TTC549 (cell line): ENCODE results near the gene NMUR1.
A peak's percentile ranks its signal among the peaks of the same experiment; 100 is the strongest.
"Not testable (repeated sequence)": the region's sequence is repeated elsewhere in the genome, so short reads cannot be mapped to it uniquely, and the experiment has no call there.

ENCODE experiments used
- FAIRE-seq: peaks from 2 replicates; lab custom pipeline; 2012; peaks lifted over from hg19 to GRCh38; lab: Jason Lieb, UNC

NMUR1 gene, protein sequence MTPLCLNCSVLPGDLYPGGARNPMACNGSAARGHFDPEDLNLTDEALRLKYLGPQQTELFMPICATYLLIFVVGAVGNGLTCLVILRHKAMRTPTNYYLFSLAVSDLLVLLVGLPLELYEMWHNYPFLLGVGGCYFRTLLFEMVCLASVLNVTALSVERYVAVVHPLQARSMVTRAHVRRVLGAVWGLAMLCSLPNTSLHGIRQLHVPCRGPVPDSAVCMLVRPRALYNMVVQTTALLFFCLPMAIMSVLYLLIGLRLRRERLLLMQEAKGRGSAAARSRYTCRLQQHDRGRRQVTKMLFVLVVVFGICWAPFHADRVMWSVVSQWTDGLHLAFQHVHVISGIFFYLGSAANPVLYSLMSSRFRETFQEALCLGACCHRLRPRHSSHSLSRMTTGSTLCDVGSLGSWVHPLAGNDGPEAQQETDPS

DNA sequence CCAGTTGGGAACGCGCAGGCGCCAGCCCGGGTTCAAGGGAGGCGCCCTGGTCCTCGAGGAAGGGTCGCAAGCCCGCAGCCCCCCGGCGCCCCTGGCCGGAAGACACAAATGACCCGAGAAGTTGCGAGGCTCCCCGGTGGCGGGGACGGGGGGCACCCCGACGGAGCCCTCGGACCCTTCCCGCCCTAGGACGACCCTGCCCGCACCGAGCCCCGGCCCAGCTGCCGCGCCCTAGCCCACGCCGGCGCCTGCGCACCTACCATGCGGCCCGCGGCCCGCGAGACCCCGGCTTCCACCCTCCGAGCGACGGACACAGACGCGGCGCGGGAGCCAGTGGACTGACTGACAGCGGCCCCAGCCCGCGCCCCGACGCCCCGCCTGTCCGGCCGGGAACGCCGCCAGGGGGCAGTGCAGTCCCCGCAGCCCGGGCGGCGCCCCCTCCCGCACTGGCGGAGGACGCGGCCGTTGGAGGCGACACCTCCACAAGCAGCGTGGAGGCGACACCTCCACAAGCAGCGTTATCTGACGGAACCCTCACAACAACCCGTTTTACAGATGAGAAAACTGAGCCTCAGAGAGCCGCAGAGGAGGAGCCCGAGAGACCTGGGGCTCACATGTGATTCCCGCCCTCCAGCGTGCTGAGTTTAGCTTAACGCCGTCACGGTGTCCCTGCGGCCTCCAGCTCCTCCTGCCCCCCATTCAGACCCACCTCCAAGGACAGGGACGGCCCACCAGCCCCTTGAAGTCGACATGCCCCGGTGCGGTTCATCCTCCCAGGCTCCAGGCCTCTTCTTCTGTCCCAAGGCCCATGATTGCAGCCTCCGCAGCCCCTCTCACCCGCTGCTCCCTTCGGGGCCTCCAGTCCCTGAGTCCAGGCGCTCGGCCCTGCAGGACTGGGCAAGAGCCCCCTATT, at the start of gene NMUR1:
Gene NMUR1, minus strand, starts transcription at position 347 of the 913 bp plus-strand sequence. Its CDS starts 84 bp downstream, at position 263.
- no peak for FAIRE-seq

DNA sequence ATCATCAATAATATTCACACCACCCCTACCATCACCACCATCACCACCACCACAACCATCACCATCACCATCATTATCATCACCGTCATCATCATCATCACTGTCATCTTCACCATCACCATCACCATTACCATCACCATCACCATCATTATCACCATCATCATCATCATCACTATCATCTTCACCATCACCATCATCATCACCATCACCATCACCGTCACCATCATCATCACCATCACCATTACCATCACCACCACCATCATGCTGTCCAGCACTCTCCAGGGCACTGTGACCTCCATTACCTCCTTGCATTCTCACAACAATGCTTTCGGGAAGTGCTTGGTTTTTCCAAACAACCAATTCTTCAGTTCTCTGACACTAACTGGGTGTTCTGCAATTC, 49.3 kb upstream of the NMUR1 start:
- no peak for FAIRE-seq

DNA sequence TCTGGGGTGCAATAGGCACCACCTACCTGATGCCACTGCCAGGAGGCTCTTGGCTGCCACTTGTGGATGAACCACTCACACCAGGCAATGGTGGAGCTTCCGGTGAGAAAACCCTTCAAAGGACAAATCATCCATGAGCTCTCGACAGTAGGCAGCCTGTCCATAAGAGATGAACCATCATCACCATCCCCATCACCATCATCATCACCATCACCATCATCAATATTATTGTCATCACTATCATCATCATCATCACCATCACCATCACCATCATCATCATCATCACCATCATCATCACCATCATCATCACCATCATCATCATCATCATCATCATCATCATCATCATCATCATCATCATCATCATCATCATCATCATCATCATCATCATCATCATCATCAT, 48.4 kb upstream of the NMUR1 start:
- not testable (repeated sequence) for FAIRE-seq

DNA sequence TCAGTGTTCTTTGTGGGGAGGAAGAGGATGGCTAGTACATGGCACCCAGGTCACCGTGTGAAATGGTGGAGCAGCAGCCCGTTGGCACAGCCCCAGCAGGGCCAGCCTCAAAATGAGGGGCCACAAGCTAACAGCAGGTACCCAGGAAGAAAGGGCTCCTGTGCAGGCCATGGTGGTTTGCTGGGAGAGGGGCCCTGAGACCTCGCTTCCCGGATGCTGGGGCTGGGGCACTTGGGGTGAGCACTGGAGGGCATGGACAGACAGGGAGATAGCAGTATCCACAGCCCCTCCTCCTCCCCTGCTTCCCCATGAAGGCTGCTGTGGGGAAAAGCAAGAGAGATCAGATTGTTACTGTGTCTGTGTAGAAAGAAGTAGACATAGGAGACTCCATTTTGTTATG, 46.2 kb upstream of the NMUR1 start:
- FAIRE-seq = no peak

DNA sequence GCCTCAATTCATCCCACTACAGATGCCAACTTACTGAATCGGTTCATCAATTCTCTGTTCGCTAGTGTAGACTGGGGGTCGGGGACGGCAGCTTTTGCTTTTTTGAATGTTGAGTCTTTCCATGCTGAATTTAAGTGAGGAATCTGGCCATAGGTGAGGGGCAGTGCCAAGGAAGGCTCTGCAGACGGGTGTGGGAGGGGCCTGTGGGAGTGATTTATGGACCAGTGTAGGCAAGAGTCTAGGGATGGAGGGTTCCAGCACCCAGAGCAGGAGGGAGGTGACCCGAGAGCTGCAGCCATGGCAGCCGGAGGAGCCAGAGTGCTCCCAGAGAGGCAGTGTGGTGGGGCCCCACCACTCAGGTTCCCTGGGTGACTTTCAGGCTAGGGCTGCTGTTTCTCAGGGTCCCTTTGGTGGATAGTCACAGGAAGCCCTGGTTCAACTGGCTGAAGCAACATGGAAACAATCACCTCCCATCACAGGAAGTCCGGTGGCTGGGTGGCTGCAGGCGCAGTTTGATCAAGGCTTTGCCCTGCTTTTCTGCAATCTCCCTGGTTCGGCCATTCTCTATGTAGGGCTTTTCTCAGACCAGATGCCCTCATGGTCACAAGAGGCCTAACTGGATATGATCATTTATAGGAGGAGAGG, 45.5 kb upstream of the NMUR1 start:
- no peak for FAIRE-seq

DNA sequence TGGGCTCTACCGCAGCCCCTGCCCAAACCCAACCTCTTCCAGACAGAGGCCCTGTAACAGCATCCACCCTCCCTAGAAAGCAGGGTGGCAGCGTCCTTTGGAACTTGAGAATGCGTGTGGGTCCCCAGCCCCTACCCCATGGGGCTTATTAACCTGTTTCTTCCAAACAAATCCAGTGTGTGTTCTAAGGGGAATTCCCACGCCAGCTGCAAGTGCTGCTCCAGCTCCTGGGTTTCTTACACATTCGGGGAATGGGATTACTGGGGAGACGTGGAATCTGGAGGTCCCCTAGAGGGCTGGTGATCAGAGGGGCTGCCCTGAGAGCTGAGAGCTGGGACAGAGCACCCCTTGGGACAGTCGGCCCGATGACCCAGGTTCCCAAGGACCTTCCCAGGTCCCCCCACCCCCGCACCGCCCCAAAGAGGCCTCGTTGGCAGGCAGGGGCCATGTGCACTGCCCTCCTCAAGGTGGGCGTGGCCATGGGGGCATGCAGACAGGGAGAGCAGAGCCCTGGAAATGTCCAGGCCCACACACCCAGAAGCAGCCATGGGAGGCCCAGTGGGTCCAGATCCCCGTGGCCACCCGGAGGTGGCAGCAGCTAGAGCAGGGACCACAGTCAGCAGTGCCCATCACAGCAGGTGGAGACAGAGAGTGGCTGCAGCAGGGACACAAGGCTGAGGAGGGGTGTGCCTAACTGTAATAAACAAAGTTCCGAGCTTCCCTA, 43.6 kb upstream of the NMUR1 start:
- FAIRE-seq = no peak

DNA sequence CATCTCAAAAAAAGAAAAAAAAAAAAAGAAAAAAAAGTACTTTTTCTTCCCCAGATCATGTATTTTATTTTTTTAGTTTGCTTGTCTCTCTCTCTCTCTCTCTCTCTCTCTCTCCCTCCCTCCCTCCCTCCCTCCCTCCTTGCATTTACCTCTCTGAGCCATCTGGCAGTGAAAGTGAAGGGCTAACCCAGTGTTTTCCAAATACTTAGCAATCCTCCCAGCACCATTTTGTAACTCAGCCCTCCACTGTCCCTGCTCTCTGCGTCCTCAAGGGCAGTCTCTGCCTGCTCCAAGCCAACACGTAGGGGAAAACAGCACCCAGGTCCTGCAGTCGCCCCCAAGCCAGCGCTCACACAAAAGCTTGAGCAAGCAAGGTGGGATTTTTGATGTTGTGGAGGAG, 42.9 kb upstream of the NMUR1 start:
- no peak for FAIRE-seq

DNA sequence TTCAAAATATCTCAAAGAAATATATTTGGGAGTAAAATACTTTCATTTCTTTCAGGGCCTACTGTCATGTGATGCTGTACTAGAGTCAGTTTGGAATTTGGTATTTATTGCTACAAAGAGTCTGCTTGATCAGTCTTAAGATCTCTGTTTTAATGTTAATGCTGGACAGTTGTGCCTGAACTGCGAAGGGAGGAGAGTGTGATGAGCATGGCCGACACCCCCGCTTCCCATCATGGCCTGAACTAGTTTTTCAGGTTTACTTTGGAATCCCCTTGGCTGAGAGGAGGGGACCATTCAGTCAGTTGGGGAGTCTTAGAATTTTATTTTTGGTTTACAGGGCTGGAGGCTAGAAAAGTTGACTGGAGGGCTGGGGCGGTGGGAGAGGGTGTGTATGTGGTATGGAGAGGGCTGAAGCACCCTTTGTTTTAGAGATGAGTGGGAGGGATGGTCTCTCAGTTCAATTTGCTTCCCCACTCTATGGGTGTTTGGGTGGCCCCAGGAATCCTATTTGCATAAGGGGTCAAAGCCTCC, 41.5 kb upstream of the NMUR1 start:
- FAIRE-seq = no peak

DNA sequence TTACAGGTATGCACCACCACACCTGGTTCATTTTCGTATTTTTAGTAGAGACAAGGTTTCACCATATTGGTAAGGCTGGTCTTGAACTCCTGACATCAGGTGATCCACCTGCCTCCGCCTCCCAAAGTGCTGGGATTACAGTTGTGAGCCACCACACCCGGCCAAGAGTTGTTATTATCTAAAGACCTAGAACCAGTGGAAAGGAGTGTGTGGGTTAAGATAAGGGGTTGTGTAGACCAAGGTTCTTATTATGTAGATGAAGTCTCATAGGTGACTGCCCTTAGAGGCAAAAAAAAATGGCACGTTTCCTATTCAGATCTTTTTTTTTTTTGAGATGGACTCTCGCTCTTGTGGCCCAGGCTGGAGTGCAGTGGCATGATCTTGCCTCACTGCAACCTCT, 40.7 kb upstream of the NMUR1 start:
- not testable (repeated sequence) for FAIRE-seq

DNA sequence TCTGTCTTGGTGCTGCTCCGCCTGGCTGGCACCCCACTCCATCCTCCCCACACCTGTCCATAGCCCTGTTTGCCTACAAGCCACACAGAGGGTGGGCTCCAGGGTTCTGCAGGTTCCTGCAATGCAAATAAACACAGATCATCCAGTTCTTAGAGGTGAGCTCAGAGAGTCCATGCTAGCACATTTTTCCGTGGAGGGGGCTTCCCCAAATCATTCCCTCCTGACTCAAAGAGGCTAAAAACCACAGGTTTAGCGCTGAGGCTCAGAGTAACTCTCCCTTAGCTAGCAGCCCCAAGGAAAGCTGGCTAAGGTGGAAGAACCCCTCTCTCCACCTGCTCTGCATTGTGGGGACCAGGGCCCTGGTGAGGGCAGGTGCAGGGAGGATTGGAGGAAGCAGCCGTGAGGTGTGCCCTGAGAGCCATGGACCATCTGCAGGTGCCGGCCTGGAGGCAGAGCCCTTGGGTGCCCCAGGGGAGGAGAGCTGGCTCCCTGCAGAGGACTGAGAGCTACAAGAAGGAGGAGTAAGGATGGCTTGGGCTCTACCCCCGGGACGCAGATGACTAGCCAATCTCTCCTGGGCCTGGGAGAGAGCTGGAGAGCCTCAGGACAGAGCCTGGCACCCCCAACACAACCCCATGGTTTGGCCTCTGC, 38.7 kb upstream of the NMUR1 start:
- no peak for FAIRE-seq

DNA sequence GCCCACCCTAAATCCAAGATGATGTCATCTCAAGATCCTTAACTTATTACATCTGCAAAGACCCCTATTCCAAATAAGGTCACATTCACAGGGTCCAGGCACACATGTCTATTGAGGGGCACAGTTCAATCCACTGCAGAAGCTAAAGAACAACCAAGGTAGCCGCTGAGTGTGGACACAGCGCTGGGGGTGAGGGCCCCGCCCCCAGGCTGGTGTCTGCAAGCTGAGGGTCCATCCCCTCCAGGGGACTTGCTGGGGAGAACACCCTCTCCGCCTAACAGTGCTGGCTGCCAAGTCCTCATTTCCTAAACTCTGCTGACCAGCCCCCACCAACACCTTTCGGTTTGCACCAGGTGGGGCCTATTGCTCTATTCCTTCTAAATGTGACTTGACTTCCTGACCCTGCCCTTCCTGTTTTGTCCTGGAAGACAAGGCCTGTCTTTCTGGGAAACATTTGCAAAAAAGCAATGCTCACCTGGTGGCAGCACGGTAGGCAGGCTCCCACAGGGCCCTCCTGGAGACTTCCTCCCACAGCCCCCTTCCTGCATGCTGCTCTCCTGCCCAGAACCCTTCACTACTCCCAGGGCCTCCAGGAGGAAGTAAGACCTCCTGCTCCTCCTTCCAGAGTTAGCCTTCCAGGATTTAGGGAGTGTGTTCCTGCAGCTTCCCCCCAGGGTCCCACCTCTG, 38.0 kb upstream of the NMUR1 start:
- no peak for FAIRE-seq

DNA sequence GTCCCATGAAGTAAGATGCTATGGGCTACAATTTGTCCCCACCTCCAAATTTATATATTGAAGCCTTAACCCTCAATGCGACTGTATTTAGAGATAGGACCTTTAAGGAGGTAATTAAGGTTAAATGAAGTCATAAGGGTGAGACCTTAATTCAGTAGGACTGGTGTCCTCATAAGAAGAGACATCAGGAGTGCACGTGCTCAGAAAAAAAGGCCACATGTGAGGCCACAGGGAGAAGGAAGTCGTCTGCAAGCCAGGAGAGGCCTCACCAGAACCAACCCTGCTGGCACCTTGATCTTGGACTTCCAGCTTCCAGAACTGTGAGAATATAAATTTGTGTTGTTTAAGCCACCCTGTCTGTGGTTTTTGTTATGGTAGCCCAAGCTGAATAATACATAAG, 36.9 kb upstream of the NMUR1 start:
- FAIRE-seq = no peak

DNA sequence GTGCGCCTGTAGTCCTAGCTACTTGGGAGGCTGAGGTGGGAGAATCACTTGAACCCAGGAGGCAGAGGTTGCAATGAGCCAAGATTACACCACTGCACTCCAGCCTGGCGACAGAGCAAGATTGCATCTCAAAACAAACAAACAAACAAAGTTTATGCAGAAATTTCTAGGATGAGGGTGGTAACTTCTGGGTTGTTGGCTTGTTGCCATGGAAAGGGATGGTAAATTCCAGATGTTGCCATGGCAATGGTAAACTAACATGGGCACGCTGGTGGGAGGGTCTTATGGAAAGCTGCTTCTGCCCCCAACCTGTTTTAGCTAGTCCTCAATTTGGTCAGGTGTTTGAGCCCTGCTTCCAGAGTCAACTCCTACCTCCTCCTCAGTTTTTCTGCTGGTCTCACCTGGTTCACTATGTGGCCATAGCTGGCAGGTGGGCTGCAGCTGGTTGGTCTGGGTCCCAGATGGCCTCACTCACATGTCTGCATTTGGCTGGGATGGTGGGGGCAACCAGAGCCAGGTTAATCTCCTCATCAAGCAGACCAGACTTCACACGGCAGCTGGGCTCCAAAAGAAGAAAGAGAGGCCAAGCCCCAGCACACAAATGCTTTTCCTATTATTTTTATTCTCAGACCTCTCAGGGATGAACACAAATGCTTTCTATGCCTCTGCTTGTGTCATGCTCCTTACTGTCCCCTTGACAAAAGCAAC, 35.8 kb upstream of the NMUR1 start:
- FAIRE-seq = no peak

DNA sequence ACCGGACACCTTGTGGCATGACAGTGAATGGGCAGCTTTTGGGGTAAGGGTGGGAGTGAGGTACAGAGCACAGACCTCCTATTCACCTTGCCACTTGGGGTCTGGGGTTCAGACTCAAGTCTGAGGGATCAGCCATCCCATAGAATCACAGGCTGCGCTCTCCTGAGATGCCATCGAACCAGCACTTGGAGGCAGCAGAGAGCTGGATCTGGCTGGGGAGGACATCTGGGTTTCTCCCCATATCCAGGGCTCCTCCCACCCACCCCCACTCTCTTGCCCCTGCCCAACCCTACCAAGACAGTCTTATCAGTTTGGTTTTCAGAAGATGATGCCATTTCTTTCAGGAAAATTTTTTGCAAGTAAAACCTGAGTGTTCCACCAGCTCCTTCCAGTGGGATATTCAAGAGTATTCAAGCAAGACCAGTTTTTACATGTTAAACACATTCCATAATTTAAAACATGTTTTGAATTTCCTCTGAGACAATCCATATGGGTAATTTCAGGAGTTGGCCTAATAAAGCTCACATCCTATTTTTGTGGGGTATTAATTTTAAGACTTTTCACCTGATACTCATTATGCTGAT, 33.2 kb upstream of the NMUR1 start:
- no peak for FAIRE-seq

DNA sequence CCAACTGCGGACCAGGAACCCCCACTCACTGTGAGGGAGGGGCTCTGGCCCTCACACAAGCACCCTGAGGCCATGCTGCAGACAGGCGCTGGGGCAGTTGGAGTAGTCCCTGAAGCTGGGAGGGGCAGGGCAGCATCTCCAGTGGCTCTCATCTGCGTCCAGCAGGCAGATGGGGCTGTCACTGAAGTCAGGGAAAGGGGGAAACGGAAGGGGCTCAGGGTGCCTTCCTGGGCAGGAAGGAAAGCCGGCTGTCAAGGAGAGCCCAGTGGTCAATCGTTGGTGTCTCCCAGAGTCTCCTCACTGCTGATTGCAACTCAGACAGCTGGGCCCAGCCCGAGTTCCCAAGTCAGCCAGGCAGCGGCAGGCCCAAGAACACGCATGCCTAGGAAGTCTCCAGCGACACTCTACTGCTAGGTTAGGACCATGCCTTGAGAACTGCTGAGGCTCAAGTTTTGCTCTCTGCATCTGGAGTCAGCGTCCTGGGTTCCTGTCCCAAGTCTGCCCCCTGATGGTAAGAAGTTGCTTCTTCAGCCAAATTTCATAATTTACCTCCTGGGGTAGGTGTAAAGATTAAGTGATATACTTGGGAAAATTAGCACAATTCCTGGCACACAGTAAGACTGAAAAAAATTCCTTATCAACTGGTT, 27.4 kb upstream of the NMUR1 start:
- FAIRE-seq = peak; percentile 89

DNA sequence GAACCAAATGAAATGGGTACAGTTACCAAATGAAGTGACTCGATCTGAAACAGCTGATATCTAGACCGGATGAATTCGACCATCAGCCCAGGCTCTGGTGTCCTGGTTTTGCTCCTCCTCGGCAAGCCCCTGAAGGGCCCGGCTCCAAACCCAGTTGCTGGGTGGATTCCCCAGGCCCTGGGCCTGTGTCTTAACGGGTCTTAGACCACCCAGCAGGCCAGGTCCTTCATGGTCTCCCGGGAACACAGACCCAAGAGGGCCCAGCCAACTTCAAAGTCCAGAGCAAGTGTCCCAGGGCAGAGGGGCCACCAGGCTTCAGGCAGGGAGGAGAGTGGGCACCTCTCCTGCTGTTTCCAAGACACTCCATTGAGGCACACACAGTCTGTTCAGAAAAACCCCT, 26.7 kb upstream of the NMUR1 start:
- no peak for FAIRE-seq

DNA sequence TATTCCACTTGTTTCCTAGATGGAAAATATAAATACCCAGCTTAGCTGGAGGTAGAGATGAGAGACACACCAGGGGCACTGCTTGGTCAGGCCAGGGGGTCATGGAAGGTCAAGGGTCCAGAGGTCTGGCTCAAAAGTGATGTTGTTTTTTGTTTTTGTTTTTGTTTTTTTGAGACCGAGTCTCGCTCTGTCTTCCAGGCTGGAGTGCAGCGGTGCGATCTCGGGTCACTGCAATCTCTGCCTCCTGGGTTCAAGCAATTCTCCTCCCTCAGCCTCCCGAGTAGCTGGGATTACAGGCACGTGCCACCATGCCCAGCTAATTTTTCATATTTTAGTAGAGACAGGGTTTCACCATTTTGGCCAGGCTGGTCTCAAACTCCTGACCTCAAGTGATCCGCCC, 26.3 kb upstream of the NMUR1 start:
- FAIRE-seq = not testable (repeated sequence)

DNA sequence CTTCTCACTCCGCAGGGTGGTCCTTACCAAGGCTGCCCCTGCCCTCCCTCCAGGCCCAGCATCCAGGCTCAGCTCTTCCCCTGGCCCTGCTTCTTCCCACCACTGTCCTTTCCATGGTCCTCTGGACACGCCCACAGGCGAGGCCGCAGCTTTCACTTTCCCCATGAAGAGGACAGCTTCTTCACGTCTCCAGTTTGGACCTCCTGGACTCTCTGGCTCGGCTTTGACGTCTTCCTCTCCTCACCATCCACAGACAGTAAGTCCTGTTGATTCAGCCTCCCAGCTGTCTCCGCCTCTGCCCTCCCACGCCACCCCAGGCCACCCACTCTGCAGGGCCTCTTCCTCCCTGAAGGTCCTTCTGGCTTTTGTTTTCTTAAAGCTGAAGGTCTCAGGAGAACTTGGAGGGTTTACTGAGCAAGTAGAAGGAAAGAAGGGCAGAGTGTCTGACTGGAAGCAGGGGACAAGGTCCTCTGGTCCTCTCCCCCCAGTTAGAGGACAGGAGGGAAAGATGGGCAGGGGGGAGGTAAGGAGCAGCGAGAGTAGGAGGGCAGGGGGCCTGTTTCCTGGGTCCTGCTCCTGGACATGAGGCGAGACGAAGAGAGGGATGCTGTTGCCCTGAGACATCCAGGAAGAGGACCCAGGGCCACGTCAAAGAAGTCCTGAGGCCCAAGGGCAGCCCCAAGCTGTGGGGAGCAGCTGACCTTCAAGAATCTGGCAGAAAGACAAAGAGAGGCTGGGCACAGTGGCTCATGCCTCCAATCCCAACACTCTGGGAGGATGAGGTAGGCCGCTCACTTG, 24.7 kb upstream of the NMUR1 start:
- no peak for FAIRE-seq
